Measurements from ENCODE around the gene TMEM259. TPM values are rescaled to one million over a fixed set of nuclear protein-coding genes. Genes with fewer than 3 reads are reported as not detected.

TMEM259 gene
- total and polyA plus RNA-seq, 2 experiments from 2014 or later: 82.8 to 196 TPM

DNA sequence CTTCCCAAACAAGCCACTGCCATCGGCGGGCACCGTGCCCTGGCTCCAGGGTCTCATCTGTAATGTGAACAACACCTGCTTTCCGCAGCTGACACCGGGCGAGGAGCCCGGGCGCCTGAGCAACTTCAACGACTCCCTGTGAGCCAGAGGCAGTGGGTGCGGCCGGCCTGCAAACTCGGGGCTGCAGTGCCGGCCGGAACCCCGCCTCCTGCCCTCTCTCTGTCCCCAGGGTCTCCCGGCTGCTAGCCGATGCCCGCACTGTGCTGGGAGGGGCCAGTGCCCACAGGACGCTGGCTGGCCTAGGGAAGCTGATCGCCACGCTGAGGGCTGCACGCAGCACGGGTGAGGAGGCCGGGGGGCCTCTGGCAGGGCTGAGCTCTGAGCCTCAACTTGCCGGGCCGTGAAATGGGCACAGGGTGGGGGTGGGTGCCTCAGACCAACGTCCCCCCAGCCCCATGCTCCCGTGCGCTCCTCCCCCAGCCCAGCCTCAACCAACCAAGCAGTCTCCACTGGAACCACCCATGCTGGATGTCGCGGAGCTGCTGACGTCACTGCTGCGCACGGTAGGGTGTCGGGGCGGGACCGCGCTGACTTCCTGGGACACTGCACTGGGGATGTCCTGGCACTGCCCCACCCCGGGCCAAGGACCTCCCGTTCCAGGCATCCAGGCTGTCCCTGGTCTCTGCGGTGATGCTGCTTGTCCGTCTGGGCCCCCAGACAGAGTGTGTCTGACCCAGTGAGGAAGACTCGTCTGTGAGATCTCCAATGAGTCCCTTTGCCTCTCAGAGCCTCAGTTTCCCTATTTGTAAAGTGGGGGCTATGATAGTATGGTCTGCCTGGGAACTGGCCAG, 21.1 kb upstream of the TMEM259 start:
- Histone ChIP-seq H3K79me2 (replicated peaks; ENCODE audit: insufficient read depth) (no peaks in the 10 kb centered on the region), H3K4me1 (ENCODE audit: insufficient read depth) (peaks cover 10% of the 10 kb centered on the region), H3K9me2 (ENCODE audit: insufficient read depth) (no peaks in the 10 kb centered on the region), H2AFZ (no peak overlapping the region), H3K36me3 (ENCODE audit: insufficient read depth) (peaks cover 9% of the 10 kb centered on the region; the same call in 1 of the 2 replicates), H3F3A (replicated peaks; ENCODE audit: low read depth) (peaks cover 31% of the 10 kb centered on the region), H3K4me2 (no peak overlapping the region), H3K27me3 (ENCODE audit: insufficient read depth) (no peaks in the 10 kb centered on the region), H3K4me3 (no peak overlapping the region), H3K27ac (ENCODE audit: low read depth) (no peak overlapping the region), H4K20me1 (replicated peaks; ENCODE audit: insufficient read depth) (no peaks in the 10 kb centered on the region; the same call in 1 of the 2 replicates)
- ATAC-seq (no peak), DNase-seq (ENCODE audit: low spot score) (no peak)
- H3K9me3 Mint-ChIP-seq: peaks cover 4% of the 10 kb centered on the region; the same call in 1 of the 3 replicates
- no peak overlapping the region for H3K27ac Mint-ChIP-seq
- TF ChIP-seq ZNF114 (CRISPR knock-in tag; IDR thresholded peaks at IDR 0.05) (no peak), POLR2AphosphoS5 (IDR thresholded peaks at IDR 0.05; ENCODE audit: low read depth) (no peak), EZH2 (IDR thresholded peaks at IDR 0.05; ENCODE audit: low read depth, unreplicated experiment) (no peak), NANOG (IDR thresholded peaks at IDR 0.05; ENCODE audit: borderline replicate concordance) (no peak), STAT1 (IDR thresholded peaks at IDR 0.05; ENCODE audit: unreplicated experiment) (no peak), JUNB (IDR thresholded peaks at IDR 0.05; ENCODE audit: unreplicated experiment) (no peak), EZH2phosphoT487 (IDR thresholded peaks at IDR 0.05; ENCODE audit: unreplicated experiment) (no peak), ZNF331 (CRISPR knock-in tag; IDR thresholded peaks at IDR 0.05; ENCODE audit: low read depth) (no peak), CREB1 (CRISPR knock-in tag; IDR thresholded peaks at IDR 0.05; ENCODE audit: low read depth) (no peak)
- TF ChIP-seq, protein P1, sequence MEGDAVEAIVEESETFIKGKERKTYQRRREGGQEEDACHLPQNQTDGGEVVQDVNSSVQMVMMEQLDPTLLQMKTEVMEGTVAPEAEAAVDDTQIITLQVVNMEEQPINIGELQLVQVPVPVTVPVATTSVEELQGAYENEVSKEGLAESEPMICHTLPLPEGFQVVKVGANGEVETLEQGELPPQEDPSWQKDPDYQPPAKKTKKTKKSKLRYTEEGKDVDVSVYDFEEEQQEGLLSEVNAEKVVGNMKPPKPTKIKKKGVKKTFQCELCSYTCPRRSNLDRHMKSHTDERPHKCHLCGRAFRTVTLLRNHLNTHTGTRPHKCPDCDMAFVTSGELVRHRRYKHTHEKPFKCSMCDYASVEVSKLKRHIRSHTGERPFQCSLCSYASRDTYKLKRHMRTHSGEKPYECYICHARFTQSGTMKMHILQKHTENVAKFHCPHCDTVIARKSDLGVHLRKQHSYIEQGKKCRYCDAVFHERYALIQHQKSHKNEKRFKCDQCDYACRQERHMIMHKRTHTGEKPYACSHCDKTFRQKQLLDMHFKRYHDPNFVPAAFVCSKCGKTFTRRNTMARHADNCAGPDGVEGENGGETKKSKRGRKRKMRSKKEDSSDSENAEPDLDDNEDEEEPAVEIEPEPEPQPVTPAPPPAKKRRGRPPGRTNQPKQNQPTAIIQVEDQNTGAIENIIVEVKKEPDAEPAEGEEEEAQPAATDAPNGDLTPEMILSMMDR (conservative IDR thresholded peaks at IDR 0.05; ENCODE audit: low read depth in 2 of 2): no peak
- TF ChIP-seq, protein P2, sequence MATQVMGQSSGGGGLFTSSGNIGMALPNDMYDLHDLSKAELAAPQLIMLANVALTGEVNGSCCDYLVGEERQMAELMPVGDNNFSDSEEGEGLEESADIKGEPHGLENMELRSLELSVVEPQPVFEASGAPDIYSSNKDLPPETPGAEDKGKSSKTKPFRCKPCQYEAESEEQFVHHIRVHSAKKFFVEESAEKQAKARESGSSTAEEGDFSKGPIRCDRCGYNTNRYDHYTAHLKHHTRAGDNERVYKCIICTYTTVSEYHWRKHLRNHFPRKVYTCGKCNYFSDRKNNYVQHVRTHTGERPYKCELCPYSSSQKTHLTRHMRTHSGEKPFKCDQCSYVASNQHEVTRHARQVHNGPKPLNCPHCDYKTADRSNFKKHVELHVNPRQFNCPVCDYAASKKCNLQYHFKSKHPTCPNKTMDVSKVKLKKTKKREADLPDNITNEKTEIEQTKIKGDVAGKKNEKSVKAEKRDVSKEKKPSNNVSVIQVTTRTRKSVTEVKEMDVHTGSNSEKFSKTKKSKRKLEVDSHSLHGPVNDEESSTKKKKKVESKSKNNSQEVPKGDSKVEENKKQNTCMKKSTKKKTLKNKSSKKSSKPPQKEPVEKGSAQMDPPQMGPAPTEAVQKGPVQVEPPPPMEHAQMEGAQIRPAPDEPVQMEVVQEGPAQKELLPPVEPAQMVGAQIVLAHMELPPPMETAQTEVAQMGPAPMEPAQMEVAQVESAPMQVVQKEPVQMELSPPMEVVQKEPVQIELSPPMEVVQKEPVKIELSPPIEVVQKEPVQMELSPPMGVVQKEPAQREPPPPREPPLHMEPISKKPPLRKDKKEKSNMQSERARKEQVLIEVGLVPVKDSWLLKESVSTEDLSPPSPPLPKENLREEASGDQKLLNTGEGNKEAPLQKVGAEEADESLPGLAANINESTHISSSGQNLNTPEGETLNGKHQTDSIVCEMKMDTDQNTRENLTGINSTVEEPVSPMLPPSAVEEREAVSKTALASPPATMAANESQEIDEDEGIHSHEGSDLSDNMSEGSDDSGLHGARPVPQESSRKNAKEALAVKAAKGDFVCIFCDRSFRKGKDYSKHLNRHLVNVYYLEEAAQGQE (IDR thresholded peaks at IDR 0.05; ENCODE audit: unreplicated experiment): no peak
- TF ChIP-seq, protein P3, sequence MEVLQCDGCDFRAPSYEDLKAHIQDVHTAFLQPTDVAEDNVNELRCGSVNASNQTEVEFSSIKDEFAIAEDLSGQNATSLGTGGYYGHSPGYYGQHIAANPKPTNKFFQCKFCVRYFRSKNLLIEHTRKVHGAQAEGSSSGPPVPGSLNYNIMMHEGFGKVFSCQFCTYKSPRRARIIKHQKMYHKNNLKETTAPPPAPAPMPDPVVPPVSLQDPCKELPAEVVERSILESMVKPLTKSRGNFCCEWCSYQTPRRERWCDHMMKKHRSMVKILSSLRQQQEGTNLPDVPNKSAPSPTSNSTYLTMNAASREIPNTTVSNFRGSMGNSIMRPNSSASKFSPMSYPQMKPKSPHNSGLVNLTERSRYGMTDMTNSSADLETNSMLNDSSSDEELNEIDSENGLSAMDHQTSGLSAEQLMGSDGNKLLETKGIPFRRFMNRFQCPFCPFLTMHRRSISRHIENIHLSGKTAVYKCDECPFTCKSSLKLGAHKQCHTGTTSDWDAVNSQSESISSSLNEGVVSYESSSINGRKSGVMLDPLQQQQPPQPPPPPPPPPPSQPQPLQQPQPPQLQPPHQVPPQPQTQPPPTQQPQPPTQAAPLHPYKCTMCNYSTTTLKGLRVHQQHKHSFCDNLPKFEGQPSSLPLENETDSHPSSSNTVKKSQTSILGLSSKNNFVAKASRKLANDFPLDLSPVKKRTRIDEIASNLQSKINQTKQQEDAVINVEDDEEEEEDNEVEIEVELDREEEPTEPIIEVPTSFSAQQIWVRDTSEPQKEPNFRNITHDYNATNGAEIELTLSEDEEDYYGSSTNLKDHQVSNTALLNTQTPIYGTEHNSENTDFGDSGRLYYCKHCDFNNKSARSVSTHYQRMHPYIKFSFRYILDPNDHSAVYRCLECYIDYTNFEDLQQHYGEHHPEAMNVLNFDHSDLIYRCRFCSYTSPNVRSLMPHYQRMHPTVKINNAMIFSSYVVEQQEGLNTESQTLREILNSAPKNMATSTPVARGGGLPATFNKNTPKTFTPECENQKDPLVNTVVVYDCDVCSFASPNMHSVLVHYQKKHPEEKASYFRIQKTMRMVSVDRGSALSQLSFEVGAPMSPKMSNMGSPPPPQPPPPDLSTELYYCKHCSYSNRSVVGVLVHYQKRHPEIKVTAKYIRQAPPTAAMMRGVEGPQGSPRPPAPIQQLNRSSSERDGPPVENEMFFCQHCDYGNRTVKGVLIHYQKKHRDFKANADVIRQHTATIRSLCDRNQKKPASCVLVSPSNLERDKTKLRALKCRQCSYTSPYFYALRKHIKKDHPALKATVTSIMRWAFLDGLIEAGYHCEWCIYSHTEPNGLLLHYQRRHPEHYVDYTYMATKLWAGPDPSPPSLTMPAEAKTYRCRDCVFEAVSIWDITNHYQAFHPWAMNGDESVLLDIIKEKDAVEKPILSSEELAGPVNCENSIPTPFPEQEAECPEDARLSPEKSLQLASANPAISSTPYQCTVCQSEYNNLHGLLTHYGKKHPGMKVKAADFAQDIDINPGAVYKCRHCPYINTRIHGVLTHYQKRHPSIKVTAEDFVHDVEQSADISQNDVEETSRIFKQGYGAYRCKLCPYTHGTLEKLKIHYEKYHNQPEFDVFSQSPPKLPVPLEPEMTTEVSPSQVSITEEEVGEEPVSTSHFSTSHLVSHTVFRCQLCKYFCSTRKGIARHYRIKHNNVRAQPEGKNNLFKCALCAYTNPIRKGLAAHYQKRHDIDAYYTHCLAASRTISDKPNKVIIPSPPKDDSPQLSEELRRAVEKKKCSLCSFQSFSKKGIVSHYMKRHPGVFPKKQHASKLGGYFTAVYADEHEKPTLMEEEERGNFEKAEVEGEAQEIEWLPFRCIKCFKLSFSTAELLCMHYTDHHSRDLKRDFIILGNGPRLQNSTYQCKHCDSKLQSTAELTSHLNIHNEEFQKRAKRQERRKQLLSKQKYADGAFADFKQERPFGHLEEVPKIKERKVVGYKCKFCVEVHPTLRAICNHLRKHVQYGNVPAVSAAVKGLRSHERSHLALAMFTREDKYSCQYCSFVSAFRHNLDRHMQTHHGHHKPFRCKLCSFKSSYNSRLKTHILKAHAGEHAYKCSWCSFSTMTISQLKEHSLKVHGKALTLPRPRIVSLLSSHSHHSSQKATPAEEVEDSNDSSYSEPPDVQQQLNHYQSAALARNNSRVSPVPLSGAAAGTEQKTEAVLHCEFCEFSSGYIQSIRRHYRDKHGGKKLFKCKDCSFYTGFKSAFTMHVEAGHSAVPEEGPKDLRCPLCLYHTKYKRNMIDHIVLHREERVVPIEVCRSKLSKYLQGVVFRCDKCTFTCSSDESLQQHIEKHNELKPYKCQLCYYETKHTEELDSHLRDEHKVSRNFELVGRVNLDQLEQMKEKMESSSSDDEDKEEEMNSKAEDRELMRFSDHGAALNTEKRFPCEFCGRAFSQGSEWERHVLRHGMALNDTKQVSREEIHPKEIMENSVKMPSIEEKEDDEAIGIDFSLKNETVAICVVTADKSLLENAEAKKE (CRISPR knock-in tag; IDR thresholded peaks at IDR 0.05): no peak
- TF ChIP-seq, protein P4, sequence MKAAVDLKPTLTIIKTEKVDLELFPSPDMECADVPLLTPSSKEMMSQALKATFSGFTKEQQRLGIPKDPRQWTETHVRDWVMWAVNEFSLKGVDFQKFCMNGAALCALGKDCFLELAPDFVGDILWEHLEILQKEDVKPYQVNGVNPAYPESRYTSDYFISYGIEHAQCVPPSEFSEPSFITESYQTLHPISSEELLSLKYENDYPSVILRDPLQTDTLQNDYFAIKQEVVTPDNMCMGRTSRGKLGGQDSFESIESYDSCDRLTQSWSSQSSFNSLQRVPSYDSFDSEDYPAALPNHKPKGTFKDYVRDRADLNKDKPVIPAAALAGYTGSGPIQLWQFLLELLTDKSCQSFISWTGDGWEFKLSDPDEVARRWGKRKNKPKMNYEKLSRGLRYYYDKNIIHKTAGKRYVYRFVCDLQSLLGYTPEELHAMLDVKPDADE (IDR thresholded peaks at IDR 0.05): no peak
- H3K36me3 Mint-ChIP-seq (ENCODE audit: low read depth): peaks cover 29% of the 10 kb centered on the region
- H3K4me3 Mint-ChIP-seq: no peak overlapping the region
- H3K4me1 Mint-ChIP-seq: peaks cover 15% of the 10 kb centered on the region
- H3K27me3 Mint-ChIP-seq (ENCODE audit: insufficient read depth, low read depth, poor library complexity): peaks cover 34% of the 10 kb centered on the region

All from GM23338 (cell line).